GM12872 (cell line): ENCODE data around the gene PROB1.

Experiments
- CTCF ChIP-seq: IDR thresholded peaks from 3 replicates; pipeline ENCODE4 v1.5.1; 2011; ENCODE audit warnings: low read depth, mild to moderate bottlenecking, low read length, moderate library complexity; ENCODE audit not compliant: insufficient read depth

PROB1 gene

GRCh38 chr5:139341187-139341688 is 53.7 kb downstream of the PROB1 start:
- no peak for TF ChIP-seq CTCF
